Type B pancreatic cell (in vitro differentiated cells): Measurements from ENCODE around the gene PAX7. TPM values are rescaled to one million over a fixed set of nuclear protein-coding genes. Genes with fewer than 3 reads are reported as not detected.

Source experiments
- DNase-seq: peaks from one replicate; pipeline ENCODE4 v3.0.0; 2021; ENCODE audit warnings: mixed read lengths; ENCODE audit not compliant: unreplicated experiment; ENCODE audit errors: extremely low spot score
- H3K27ac Mint-ChIP-seq: 2 replicates; pipeline ENCODE4 v1.8.0; 2021; ENCODE audit warnings: mild to moderate bottlenecking, mixed read lengths
- H3K27me3 Mint-ChIP-seq: 2 replicates; pipeline ENCODE4 v1.8.0; 2021; ENCODE audit warnings: mixed read lengths
- H3K36me3 Mint-ChIP-seq: 2 replicates; pipeline ENCODE4 v1.8.0; 2021; ENCODE audit warnings: mixed read lengths
- H3K4me1 Mint-ChIP-seq: one replicate; pipeline ENCODE4 v1.8.0; 2021; ENCODE audit warnings: mixed read lengths; ENCODE audit not compliant: unreplicated experiment
- H3K4me3 Mint-ChIP-seq: 2 replicates; pipeline ENCODE4 v1.8.0; 2021; ENCODE audit warnings: mild to moderate bottlenecking, mixed read lengths
- H3K9me3 Mint-ChIP-seq: 2 replicates; pipeline ENCODE4 v1.8.0; 2021; ENCODE audit warnings: mixed read lengths
- total RNA-seq: library from RNA; stranded (reverse); gene quantifications from 2 replicates; pipeline ENCODE4 v1.2.1, GENCODE V29; 2021; ENCODE audit warnings: low replicate concordance
- TF ChIP-seq, protein P1 (sequence below): fragments of 200-600 bp; sonication (generic); conservative IDR thresholded peaks from 2 replicates; pipeline ENCODE4 v1.5.0; 2021; ENCODE audit warnings: antibody characterized with exemption, mild to moderate bottlenecking

The PAX7 gene
- total RNA-seq, 1 donor from 2014 or later = 2.9 TPM

DNA sequence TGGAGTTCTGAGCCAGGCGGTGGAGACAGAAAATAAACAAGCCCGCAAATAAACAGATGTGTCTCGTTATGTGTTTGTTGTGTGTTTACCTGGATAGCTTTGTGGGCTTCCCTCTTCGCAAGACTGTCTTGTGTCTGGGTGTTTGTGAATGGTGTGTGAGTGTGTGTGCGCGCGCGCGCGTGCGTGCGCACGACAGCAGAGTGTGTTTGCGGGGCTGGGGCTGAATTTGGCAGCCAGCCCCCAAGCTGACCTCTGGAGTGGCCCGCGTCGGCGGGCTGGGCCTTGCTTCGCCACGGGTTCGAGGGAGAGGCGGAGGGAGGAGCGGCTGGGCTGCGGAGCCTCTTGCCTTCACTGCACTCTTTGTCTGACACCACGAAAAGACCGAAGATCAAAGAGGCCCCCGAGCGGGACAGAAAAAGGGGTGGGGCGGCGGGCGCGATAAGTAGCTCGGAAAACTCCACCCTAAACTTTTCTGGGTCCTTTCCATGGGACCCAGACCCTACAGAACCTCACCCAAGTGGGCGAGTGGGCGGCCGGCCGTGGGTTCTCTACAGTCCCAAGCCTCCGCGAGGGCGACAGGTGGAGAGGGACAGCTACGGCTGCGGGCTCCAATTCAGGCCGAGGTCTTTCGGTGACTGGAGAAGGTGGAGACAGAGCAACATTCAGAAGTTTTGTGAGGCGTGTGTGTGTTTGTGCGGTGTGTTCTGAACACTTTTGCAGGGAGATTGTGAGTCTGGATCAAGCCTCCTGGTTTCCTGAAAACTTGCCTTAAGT, 14.5 kb downstream of the PAX7 start:
- H3K4me1 Mint-ChIP-seq = peaks cover 14% of the 10 kb centered on the region
- H3K27me3 Mint-ChIP-seq = peaks cover 96% of the 10 kb centered on the region
- H3K4me3 Mint-ChIP-seq = peak overlapping the region; percentile 48
- no peak for DNase-seq
- H3K27ac Mint-ChIP-seq = no peak overlapping the region
- H3K9me3 Mint-ChIP-seq = no peaks in the 10 kb centered on the region
- no peaks in the 10 kb centered on the region for H3K36me3 Mint-ChIP-seq
- TF ChIP-seq, protein P1, sequence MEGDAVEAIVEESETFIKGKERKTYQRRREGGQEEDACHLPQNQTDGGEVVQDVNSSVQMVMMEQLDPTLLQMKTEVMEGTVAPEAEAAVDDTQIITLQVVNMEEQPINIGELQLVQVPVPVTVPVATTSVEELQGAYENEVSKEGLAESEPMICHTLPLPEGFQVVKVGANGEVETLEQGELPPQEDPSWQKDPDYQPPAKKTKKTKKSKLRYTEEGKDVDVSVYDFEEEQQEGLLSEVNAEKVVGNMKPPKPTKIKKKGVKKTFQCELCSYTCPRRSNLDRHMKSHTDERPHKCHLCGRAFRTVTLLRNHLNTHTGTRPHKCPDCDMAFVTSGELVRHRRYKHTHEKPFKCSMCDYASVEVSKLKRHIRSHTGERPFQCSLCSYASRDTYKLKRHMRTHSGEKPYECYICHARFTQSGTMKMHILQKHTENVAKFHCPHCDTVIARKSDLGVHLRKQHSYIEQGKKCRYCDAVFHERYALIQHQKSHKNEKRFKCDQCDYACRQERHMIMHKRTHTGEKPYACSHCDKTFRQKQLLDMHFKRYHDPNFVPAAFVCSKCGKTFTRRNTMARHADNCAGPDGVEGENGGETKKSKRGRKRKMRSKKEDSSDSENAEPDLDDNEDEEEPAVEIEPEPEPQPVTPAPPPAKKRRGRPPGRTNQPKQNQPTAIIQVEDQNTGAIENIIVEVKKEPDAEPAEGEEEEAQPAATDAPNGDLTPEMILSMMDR = no peak

DNA sequence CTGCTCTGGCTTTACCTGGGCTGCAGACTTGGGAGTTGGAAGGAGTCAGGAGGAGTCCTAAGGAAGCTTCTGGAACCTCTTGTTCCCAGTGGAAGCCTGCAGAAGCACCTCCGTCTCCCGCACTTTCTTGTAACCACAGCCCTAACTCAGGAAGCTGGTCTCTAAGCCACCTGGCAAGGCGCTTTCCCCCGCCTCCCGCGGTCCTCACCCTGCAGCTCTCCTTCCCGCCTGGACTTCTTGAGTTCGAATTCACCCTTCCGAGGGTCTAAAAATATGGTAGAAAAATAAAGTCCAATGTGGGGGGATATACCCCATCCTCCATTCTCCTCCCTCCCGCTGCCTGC, 15.1 kb downstream of the PAX7 start:
- Mint-ChIP-seq H3K36me3 (no peaks in the 10 kb centered on the region), H3K9me3 (no peaks in the 10 kb centered on the region)
- TF ChIP-seq, protein P1 = no peak

DNA sequence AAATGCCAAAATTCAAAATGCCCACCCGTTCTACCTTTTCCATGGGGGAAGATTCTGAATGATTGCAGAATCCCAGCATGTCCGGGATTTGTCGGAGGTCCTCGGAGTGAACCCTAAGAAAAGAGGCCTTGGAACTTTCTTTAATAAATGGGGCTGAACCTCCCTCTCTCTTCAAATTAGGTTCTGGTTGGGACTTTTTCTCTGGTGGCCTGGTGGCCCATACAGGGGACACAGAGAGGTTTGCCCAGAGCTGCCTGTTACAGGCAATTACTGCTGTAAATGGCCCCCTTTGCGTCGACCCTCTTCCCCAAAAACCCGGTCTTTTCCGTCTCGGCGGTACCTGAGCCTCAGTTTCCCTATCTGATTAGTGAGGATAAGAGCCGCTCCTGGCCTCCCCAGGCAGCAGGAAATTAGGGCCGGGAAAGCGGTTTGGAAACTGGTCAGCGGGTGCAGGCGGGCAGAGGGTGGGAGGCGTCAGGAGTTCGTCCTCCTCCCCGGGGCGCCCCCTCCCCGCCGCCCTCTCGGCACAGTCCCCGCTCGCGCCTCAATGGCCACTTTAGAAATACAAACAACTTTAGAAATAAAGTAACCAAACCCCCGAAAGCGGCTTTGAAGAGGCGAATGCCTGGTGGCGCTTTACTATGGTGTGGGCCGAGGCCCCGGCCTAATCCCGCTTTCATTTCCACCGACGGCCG, 15.6 kb downstream of the PAX7 start:
- peaks cover 95% of the 10 kb centered on the region for H3K27me3 Mint-ChIP-seq
- no peaks in the 10 kb centered on the region for H3K9me3 Mint-ChIP-seq
- H3K36me3 Mint-ChIP-seq = no peaks in the 10 kb centered on the region
- TF ChIP-seq, protein P1 = no peak
- H3K4me3 Mint-ChIP-seq = peak overlapping the region; percentile 25
- no peak for DNase-seq
- no peak overlapping the region for H3K27ac Mint-ChIP-seq
- peaks cover 11% of the 10 kb centered on the region for H3K4me1 Mint-ChIP-seq

More for the DNA sequence above, 15.1 kb downstream of the PAX7 start:
- no peak for DNase-seq
- H3K4me1 Mint-ChIP-seq = peaks cover 14% of the 10 kb centered on the region
- peaks cover 96% of the 10 kb centered on the region for H3K27me3 Mint-ChIP-seq
- no peak overlapping the region for H3K27ac Mint-ChIP-seq
- H3K4me3 Mint-ChIP-seq = no peak overlapping the region

DNA sequence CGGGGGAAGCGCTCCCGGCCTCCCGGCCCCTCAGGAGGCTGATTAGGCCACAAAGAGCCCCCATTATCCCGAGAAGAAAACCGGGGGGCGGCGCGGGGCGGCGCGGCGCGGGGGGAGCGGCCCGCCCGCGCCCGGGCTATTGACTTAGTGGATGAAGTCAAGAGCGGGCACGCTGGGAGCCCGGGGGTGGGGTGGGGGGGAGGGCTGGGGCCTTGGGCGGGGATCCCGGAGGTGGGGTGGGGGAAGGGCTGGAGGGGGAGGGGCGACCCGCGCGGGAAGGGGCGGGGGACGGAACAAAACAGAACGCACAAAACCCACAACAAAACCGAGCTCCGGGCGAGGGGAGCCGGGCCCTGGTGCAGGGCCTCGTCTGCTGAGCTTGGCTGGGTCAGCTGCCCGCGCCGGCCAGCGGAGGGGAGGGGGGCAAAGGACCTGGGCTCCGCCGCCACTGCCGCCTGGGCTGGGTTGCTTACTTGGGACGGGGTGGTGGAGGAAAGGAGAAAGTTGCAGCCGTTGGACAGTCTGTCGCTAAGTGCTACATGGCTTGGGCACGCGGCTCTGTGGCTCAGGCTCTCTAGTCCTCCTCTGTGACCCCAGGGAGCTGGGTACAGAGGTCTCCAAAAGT, 16.3 kb downstream of the PAX7 start:
- Mint-ChIP-seq H3K4me3 (peak overlapping the region; percentile 58), H3K27me3 (peaks cover 95% of the 10 kb centered on the region), H3K4me1 (peaks cover 11% of the 10 kb centered on the region), H3K36me3 (no peaks in the 10 kb centered on the region), H3K27ac (no peak overlapping the region), H3K9me3 (no peaks in the 10 kb centered on the region)
- TF ChIP-seq, protein P1 = no peak
- DNase-seq = no peak

GRCh38 chr1:18647681-18648214, 17.1 kb downstream of the PAX7 start:
- Mint-ChIP-seq H3K27me3 (peaks cover 95% of the 10 kb centered on the region), H3K4me1 (peaks cover 11% of the 10 kb centered on the region), H3K9me3 (no peaks in the 10 kb centered on the region), H3K4me3 (no peak overlapping the region), H3K27ac (no peak overlapping the region), H3K36me3 (no peaks in the 10 kb centered on the region)
- TF ChIP-seq, protein P1 = no peak
- DNase-seq = no peak
